Measurements from ENCODE around the gene DRD5.

- TF ChIP-seq CTCF (IDR thresholded peaks at IDR 0.05) (no peak), POLR2A (IDR thresholded peaks at IDR 0.05) (no peak)
Observed at GRCh38 chr4:9758641-9759317, 22.7 kb upstream of the DRD5 start.
